ENCODE data around the gene PLAAT2. TPM values are rescaled to one million over a fixed set of nuclear protein-coding genes. Genes with fewer than 3 reads are reported as not detected.

Gene PLAAT2
- total and polyA plus RNA-seq, 10 of the 15 experiments (the other 5 are each of a cell fraction or from before 2014, with no cell fraction given), result 4.6 to 25.9 (median 8.6) TPM

DNA sequence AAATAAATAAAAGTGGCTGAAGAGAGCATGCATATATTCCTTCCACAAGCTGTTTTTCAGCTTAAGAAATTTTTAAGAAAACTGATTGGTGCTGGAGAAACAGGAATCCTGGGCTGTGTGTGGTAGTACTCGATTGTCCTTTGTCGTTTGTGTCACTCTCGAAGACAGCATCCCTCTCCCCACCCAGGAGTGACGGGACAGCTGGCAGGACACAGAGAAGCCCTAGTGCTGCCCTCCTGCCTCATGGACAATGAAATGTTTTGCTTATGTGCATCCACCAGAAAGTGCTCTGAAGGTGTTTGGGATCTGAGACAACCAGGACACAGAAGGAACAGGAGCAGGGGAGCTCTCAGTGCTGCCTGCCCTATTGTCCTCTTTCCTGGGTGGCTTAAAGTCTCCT lies 13.8 kb downstream of the PLAAT2 start:
- H3K4me1 ChIP-seq (ENCODE audit: control insufficient read depth, insufficient read depth, low read length), result peaks cover 23% of the 10 kb centered on the region
- CTCF ChIA-PET, result no interaction called here
- H3K27ac ChIP-seq (ENCODE audit: control insufficient read depth, insufficient read depth), result no peak overlapping the region
- no peaks in the 10 kb centered on the region for H3K9me3 ChIP-seq (replicated peaks; ENCODE audit: control insufficient read depth, insufficient read depth, low read length)
- intact Hi-C loops (cut with micrococcal nuclease; ENCODE audit: unreplicated experiment), result no loop called here
- SMC1A ChIA-PET (ENCODE audit: uncharacterized antibody, unreplicated experiment), result no interaction called here
- ATAC-seq, result no peak
- in situ Hi-C loops (cut with MboI), result no loop called here
- no peak overlapping the region for H2AFZ ChIP-seq (ENCODE audit: control insufficient read depth, low read depth, low read length)
- H3K4me3 ChIP-seq, result no peak overlapping the region
- no peaks in the 10 kb centered on the region for H4K20me1 ChIP-seq (ENCODE audit: control insufficient read depth, insufficient read depth)
- H3K27me3 ChIP-seq (replicated peaks in 1 of 2; ENCODE audit: control insufficient read depth in 2 of 2, insufficient read depth in 2 of 2, low read length in 1 of 2), result no peaks in the 10 kb centered on the region
- DNase-seq (ENCODE audit: low read depth, low spot score), result no peak
- POLR2A ChIA-PET, result interaction anchor here (0.6 kb wide), 1 partner anchor 605 kb away, joined by 4 read pairs; no protein-coding TSS in a partner anchor
- no peaks in the 10 kb centered on the region for H3K79me2 ChIP-seq (ENCODE audit: control insufficient read depth, insufficient read depth, low read length)
- H3K36me3 ChIP-seq (ENCODE audit: control insufficient read depth in 2 of 2, insufficient read depth in 2 of 2, low read length in 1 of 2), result no peaks in the 10 kb centered on the region
- RAD21 ChIA-PET (ENCODE audit: unreplicated experiment), result no interaction called here
- TF ChIP-seq BMI1 (IDR thresholded peaks at IDR 0.05; ENCODE audit: borderline replicate concordance) (no peak), SPI1 (IDR thresholded peaks at IDR 0.05; ENCODE audit: borderline replicate concordance, insufficient read depth, low read depth, low read length) (no peak), NR2C2 (IDR thresholded peaks at IDR 0.05; ENCODE audit: borderline replicate concordance, control insufficient read depth, insufficient read length, low read depth) (no peak), IRF5 (IDR thresholded peaks at IDR 0.05; ENCODE audit: borderline replicate concordance) (no peak), BCLAF1 (IDR thresholded peaks at IDR 0.05) (no peak), ZNF207 (IDR thresholded peaks at IDR 0.05; ENCODE audit: borderline replicate concordance) (no peak), MYC (IDR thresholded peaks at IDR 0.05; ENCODE audit: insufficient read depth, insufficient read length, insufficient replicate concordance, low read length, severe bottlenecking) (no peak), NR2F1 (conservative IDR thresholded peaks at IDR 0.05) (no peak), TCF7 (IDR thresholded peaks at IDR 0.05; ENCODE audit: borderline replicate concordance) (no peak), MYB (IDR thresholded peaks at IDR 0.05; ENCODE audit: borderline replicate concordance, low read depth, low read length) (no peak), RELB (IDR thresholded peaks at IDR 0.05; ENCODE audit: low read depth) (no peak)
- TF ChIP-seq, protein P1, sequence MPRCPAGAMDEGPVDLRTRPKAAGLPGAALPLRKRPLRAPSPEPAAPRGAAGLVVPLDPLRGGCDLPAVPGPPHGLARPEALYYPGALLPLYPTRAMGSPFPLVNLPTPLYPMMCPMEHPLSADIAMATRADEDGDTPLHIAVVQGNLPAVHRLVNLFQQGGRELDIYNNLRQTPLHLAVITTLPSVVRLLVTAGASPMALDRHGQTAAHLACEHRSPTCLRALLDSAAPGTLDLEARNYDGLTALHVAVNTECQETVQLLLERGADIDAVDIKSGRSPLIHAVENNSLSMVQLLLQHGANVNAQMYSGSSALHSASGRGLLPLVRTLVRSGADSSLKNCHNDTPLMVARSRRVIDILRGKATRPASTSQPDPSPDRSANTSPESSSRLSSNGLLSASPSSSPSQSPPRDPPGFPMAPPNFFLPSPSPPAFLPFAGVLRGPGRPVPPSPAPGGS (IDR thresholded peaks at IDR 0.05; ENCODE audit: borderline replicate concordance, insufficient read depth, low read depth, low read length, poor library complexity, severe bottlenecking), result no peak
- no peak overlapping the region for H3K4me2 ChIP-seq (ENCODE audit: control insufficient read depth, insufficient read depth)
- WGBS (ENCODE audit: insufficient coverage, insufficient replicate concordance, low lambda C conversion rate, missing lambda C conversion rate), result 95% methylated on average over 4 of the region's 4 CpGs
- H3K9ac ChIP-seq (ENCODE audit: control insufficient read depth, insufficient read depth, low read length), result no peak overlapping the region
- FAIRE-seq, result no peak
- no TSS peak for BruUV-seq (replicated peaks)

Measured in GM12878 (cell line).